Liver (tissue), 9 donors: ENCODE data around the gene SLC12A3. TPM values are rescaled to one million over a fixed set of nuclear protein-coding genes. Genes with fewer than 3 reads are reported as not detected.

Experiments used
- DNase-seq: peaks from one replicate; pipeline ENCODE4 v3.0.0-alpha.2; 2017; ENCODE audit warnings: low spot score
- H3K27ac ChIP-seq, 2 donors: one replicate each; pipeline ENCODE4 v1.7.0; 2013; ENCODE audit warnings: inconsistent platforms in 2 of 2, low read length in 2 of 2, control low read depth in 1 of 2, low read depth in 1 of 2, mild to moderate bottlenecking in 1 of 2
- H3K27me3 ChIP-seq, 4 donors: one replicate each; pipeline versions ENCODE4 v1.6.1 to v1.7.0; 2013; ENCODE audit warnings: low read length in 3 of 4, inconsistent platforms in 1 of 4, mild to moderate bottlenecking in 1 of 4, moderate library complexity in 1 of 4; ENCODE audit not compliant: control insufficient read depth in 4 of 4, insufficient read depth in 4 of 4
- H3K36me3 ChIP-seq, 4 donors: one replicate each; pipeline versions ENCODE4 v1.6.1 to v1.7.0; 2013; ENCODE audit warnings: low read length in 3 of 4, mild to moderate bottlenecking in 3 of 4, low read depth in 1 of 4, moderate library complexity in 1 of 4; ENCODE audit not compliant: control insufficient read depth in 4 of 4, insufficient read depth in 3 of 4
- H3K4me1 ChIP-seq, 4 donors: one replicate each; pipeline versions ENCODE4 v1.6.1 to v1.7.0; 2013; ENCODE audit warnings: low read length in 3 of 4, mild to moderate bottlenecking in 3 of 4, moderate library complexity in 1 of 4; ENCODE audit not compliant: control insufficient read depth in 4 of 4, insufficient read depth in 4 of 4
- H3K4me3 ChIP-seq, 3 donors: one replicate each; pipeline versions ENCODE4 v1.6.1 to v1.7.0; 2013; ENCODE audit warnings: low read length in 3 of 3, control low read depth in 1 of 3, low read depth in 1 of 3, mild to moderate bottlenecking in 1 of 3
- H3K9ac ChIP-seq, 2 donors: one replicate each; pipeline ENCODE4 v1.7.0; 2013; ENCODE audit warnings: low read length in 2 of 2, mild to moderate bottlenecking in 2 of 2, moderate library complexity in 2 of 2, control low read depth in 1 of 2, low read depth in 1 of 2
- H3K9me3 ChIP-seq, 4 donors: one replicate each; pipeline versions ENCODE4 v1.6.1 to v1.7.0; 2013; ENCODE audit warnings: low read length in 3 of 4; ENCODE audit not compliant: control insufficient read depth in 4 of 4
- ATF3 ChIP-seq: IDR thresholded peaks from 2 replicates; pipeline ENCODE4 v1.6.1; 2016; ENCODE audit warnings: antibody characterized with exemption
- CTCF ChIP-seq: fragments of 150-350 bp; IDR thresholded peaks from 2 replicates; pipeline ENCODE4 v1.5.1; 2017; ENCODE audit warnings: improper control_type of control experiment, low read depth, low read length; ENCODE audit not compliant: missing input control
- EGR1 ChIP-seq, 2 donors: IDR thresholded peaks; 2 replicates each; pipeline ENCODE4 v1.6.1; 2016 to 2018; ENCODE audit warnings: antibody characterized with exemption in 2 of 2, low read depth in 2 of 2
- FOXA1 ChIP-seq: IDR thresholded peaks from 2 replicates; pipeline ENCODE4 v1.6.1; 2016; ENCODE audit warnings: antibody characterized with exemption
- FOXA2 ChIP-seq: IDR thresholded peaks from 2 replicates; pipeline ENCODE4 v1.6.1; 2016; ENCODE audit warnings: antibody characterized with exemption
- GABPA ChIP-seq, 2 donors: IDR thresholded peaks in 1 of 2; conservative IDR thresholded peaks in 1 of 2; 2 replicates each; pipeline ENCODE4 v1.6.1; 2016; ENCODE audit warnings: antibody characterized with exemption in 2 of 2, mild to moderate bottlenecking in 1 of 2, moderate library complexity in 1 of 2
- HNF4A ChIP-seq, 2 donors: conservative IDR thresholded peaks; 2 replicates each; pipeline ENCODE4 v1.6.1; 2016; ENCODE audit warnings: antibody characterized with exemption in 2 of 2, mild to moderate bottlenecking in 2 of 2
- HNF4G ChIP-seq: IDR thresholded peaks from 2 replicates; pipeline ENCODE4 v1.6.1; 2016; ENCODE audit warnings: antibody characterized with exemption
- JUND ChIP-seq, 2 donors: IDR thresholded peaks; 2 replicates each; pipeline ENCODE4 v1.6.1; 2016; ENCODE audit warnings: antibody characterized with exemption in 2 of 2
- MAX ChIP-seq: IDR thresholded peaks from 2 replicates; pipeline ENCODE4 v1.6.1; 2016; ENCODE audit warnings: antibody characterized with exemption
- NR2F2 ChIP-seq: IDR thresholded peaks from 2 replicates; pipeline ENCODE4 v1.6.1; 2016; ENCODE audit warnings: antibody characterized with exemption
- RAD21 ChIP-seq, 2 donors: IDR thresholded peaks; 2 replicates each; pipeline ENCODE4 v1.6.1; 2016; ENCODE audit warnings: antibody characterized with exemption in 2 of 2, mild to moderate bottlenecking in 2 of 2
- REST ChIP-seq: IDR thresholded peaks from 2 replicates; pipeline ENCODE4 v1.6.1; 2016; ENCODE audit warnings: antibody characterized with exemption, mild to moderate bottlenecking
- RXRA ChIP-seq, 2 donors: IDR thresholded peaks; 2 replicates each; pipeline ENCODE4 v1.6.1; 2017 to 2018; ENCODE audit warnings: antibody characterized with exemption in 2 of 2, mild to moderate bottlenecking in 1 of 2
- SP1 ChIP-seq: IDR thresholded peaks from 2 replicates; pipeline ENCODE4 v1.6.1; 2018; ENCODE audit warnings: antibody characterized with exemption, mild to moderate bottlenecking
- TAF1 ChIP-seq: conservative IDR thresholded peaks from 2 replicates; pipeline ENCODE4 v1.6.1; 2016; ENCODE audit warnings: antibody characterized with exemption, mild to moderate bottlenecking
- YY1 ChIP-seq: IDR thresholded peaks from 2 replicates; pipeline ENCODE4 v1.6.1; 2016; ENCODE audit warnings: antibody characterized with exemption, mild to moderate bottlenecking
- ZBTB33 ChIP-seq: IDR thresholded peaks from 2 replicates; pipeline ENCODE4 v1.6.1; 2016; ENCODE audit warnings: antibody characterized with exemption
- WGBS: extraction: QIAGEN DNeasy Blood & Tissue Kit; methylation state at CpG from one replicate; pipeline ENCODE4 v1.1.7; 2013; 5-methylcytosine and 5-hydroxymethylcytosine counted together
- polyA plus RNA-seq, 2 donors: library from polyadenylated mRNA; stranded (reverse) in 1 of 2; unstranded in 1 of 2; fragments of 200-250 nt in 1 of 2; fragments of >200 nt in 1 of 2; fragmentation: Nextera tagmentation in 1 of 2; extraction: Ambion mirVana in 1 of 2; gene quantifications; one replicate each; pipeline versions ENCODE4 v1.2.1 to v1.2.3, GENCODE V29; 2013 to 2015
- total RNA-seq, 2 donors: library from RNA; depleted of rRNA; stranded (reverse); fragments of >200 nt; gene quantifications; one replicate each; pipeline ENCODE4 v1.2.3, GENCODE V29; 2014
- donor health status: healthy.
- donor health status: healthy.
- donor health status: healthy.
- donor health status: healthy.
- donor health status: healthy.

SLC12A3 gene
- total and polyA plus RNA-seq, 4 donors = 0.09 TPM; not detected in 3

GRCh38 chr16:56825826-56826225, 39.2 kb upstream of the SLC12A3 start (continued):
- no peak for TF ChIP-seq REST
- TF ChIP-seq SP1 = no peak
- no peak for TF ChIP-seq NR2F2
- no peak for TF ChIP-seq TAF1
- no peak for TF ChIP-seq EGR1 (IDR thresholded peaks at IDR 0.05; ENCODE audit: low read depth in 2 of 2)
- TF ChIP-seq RAD21 (IDR thresholded peaks at IDR 0.05) = no peak
- TF ChIP-seq HNF4G = no peak

GRCh38 chr16:56828647-56829046, 36.4 kb upstream of the SLC12A3 start:
- no peaks in the 10 kb centered on the region for H3K9me3 ChIP-seq
- no peak overlapping the region for H3K27ac ChIP-seq
- WGBS = 96% methylated on average over 1 of the region's 1 CpG
- H3K36me3 ChIP-seq = peaks cover 0 to 17% (median 15%) of the 10 kb centered on the region in 4 donors
- DNase-seq = no peak
- H3K4me1 ChIP-seq = no peaks in the 10 kb centered on the region
- no peak overlapping the region for H3K4me3 ChIP-seq
- no peak for TF ChIP-seq CTCF
- no peak for TF ChIP-seq YY1
- no peak for TF ChIP-seq SP1
- no peak for TF ChIP-seq HNF4G
- TF ChIP-seq FOXA2 = no peak
- no peak overlapping the region for H3K9ac ChIP-seq
- H3K27me3 ChIP-seq = no peaks in the 10 kb centered on the region

- Histone ChIP-seq H3K4me1 (no peaks in the 10 kb centered on the region), H3K36me3 (peaks cover 2 to 24% (median 23%) of the 10 kb centered on the region in 4 donors), H3K4me3 (no peak overlapping the region), H3K9me3 (no peaks in the 10 kb centered on the region), H3K27ac (no peak overlapping the region), H3K9ac (no peak overlapping the region), H3K27me3 (no peaks in the 10 kb centered on the region)
- 64% methylated on average over 2 of the region's 2 CpGs for WGBS
- DNase-seq = no peak
- TF ChIP-seq EGR1 (IDR thresholded peaks at IDR 0.05; ENCODE audit: low read depth in 2 of 2) (no peak), ATF3 (no peak), RXRA (IDR thresholded peaks at IDR 0.05) (no peak), HNF4A (conservative IDR thresholded peaks at IDR 0.05) (no peak), FOXA1 (no peak), HNF4G (no peak), TAF1 (no peak), MAX (no peak), GABPA (IDR thresholded peaks at IDR 0.05 in 1 of 2, conservative IDR thresholded peaks at IDR 0.05 in 1 of 2) (no peak), RAD21 (IDR thresholded peaks at IDR 0.05) (no peak), ZBTB33 (no peak), SP1 (no peak), REST (no peak), NR2F2 (no peak), JUND (IDR thresholded peaks at IDR 0.05) (no peak)
Observed at GRCh38 chr16:56830669-56831068, 34.3 kb upstream of the SLC12A3 start.
